ENCODE measurements around the gene CTNNA2. TPM values are rescaled to one million over a fixed set of nuclear protein-coding genes. Genes with fewer than 3 reads are reported as not detected.

The CTNNA2 gene
- total RNA-seq, 4 donors from 2014 or later = 0.88 to 14.9 (median 2.3) TPM; not detected in 1

DNA sequence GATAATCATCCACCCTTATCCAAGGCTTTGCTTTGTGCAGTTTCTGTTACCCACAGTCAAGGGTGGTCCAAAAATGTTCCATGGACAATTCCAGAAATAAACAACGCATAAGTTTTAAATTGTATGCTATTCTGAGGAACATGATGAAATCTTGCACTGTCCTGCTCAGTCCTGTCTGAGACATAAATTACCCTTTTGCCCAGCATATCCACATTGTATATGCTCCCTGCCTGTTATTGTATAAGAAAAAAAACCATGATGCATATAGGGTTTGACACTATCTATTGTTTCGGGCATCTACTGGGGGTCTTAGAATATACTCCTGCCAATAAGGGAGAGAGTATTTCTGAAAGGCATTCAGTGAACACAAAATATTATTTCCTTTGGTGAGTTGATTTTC, 767.7 kb downstream of the CTNNA2 start:
- TF ChIP-seq POLR2A (IDR thresholded peaks at IDR 0.05) (no peak), CTCF (IDR thresholded peaks at IDR 0.05) (no peak)
- Histone ChIP-seq H3K27me3 (no peaks in the 10 kb centered on the region), H3K36me3 (no peaks in the 10 kb centered on the region), H3K27ac (no peak overlapping the region), H3K4me1 (no peaks in the 10 kb centered on the region), H3K4me3 (no peak overlapping the region), H3K9me3 (no peaks in the 10 kb centered on the region)
- intact Hi-C loops (cut with DNase I; ENCODE audit: low total_unique reads) = no loop called here
- no peak for DNase-seq

GRCh38 chr2:80281049-80281448, 768.2 kb downstream of the CTNNA2 start:
- Histone ChIP-seq H3K9me3 (no peaks in the 10 kb centered on the region), H3K36me3 (no peaks in the 10 kb centered on the region), H3K4me1 (no peaks in the 10 kb centered on the region), H3K4me3 (no peak overlapping the region), H3K27me3 (no peaks in the 10 kb centered on the region), H3K27ac (no peak overlapping the region)
- no peak for DNase-seq
- no peak for TF ChIP-seq POLR2A (IDR thresholded peaks at IDR 0.05)
- no peak for TF ChIP-seq CTCF (IDR thresholded peaks at IDR 0.05)
- intact Hi-C loops (cut with DNase I; ENCODE audit: low total_unique reads) = no loop called here

GRCh38 chr2:80288576-80288975, 775.7 kb downstream of the CTNNA2 start:
- intact Hi-C loops (cut with DNase I; ENCODE audit: low total_unique reads) = no loop called here
- no peak overlapping the region for H3K27ac ChIP-seq
- no peak for DNase-seq

DNA sequence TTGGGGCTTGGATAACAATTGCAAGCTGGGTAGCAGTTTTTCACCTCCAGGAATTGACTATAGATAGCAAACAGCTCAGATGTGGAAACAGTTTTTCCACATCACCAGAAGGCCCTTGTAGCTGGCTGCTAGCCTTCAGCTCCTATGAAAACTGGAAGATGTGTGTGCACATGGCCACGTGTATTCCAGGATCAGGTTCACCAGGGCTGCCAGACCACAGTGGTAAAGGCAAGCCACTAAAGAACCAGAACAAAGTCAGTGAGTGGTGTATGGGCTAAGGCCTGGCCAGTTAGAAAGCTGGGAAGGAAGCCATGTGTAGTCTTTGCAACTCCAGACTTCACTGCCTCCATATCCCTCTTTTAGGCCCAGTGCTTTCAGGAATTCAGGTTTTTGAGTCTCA, 778.8 kb downstream of the CTNNA2 start:
- H3K27me3 ChIP-seq = no peaks in the 10 kb centered on the region
- H3K9me3 ChIP-seq = no peaks in the 10 kb centered on the region
- TF ChIP-seq CTCF (IDR thresholded peaks at IDR 0.05) = no peak
- TF ChIP-seq POLR2A (IDR thresholded peaks at IDR 0.05) = no peak
- no peaks in the 10 kb centered on the region for H3K4me1 ChIP-seq
- no peak overlapping the region for H3K27ac ChIP-seq
- H3K36me3 ChIP-seq = no peaks in the 10 kb centered on the region
- no peak overlapping the region for H3K4me3 ChIP-seq
- DNase-seq = no peak
- intact Hi-C loops (cut with DNase I; ENCODE audit: low total_unique reads) = no loop called here

More at GRCh38 chr2:80288576-80288975, 775.7 kb downstream of the CTNNA2 start:
- Histone ChIP-seq H3K9me3 (no peaks in the 10 kb centered on the region), H3K4me3 (no peak overlapping the region), H3K36me3 (no peaks in the 10 kb centered on the region), H3K27me3 (no peaks in the 10 kb centered on the region), H3K4me1 (no peaks in the 10 kb centered on the region)
- TF ChIP-seq POLR2A (IDR thresholded peaks at IDR 0.05) (no peak), CTCF (IDR thresholded peaks at IDR 0.05) (no peak)

- no peak for TF ChIP-seq CTCF (IDR thresholded peaks at IDR 0.05)
- no peak for TF ChIP-seq POLR2A (IDR thresholded peaks at IDR 0.05)
- H3K36me3 ChIP-seq = no peaks in the 10 kb centered on the region
- H3K27ac ChIP-seq = no peak overlapping the region
- DNase-seq = no peak
- H3K27me3 ChIP-seq = no peaks in the 10 kb centered on the region
- no peaks in the 10 kb centered on the region for H3K4me1 ChIP-seq
- intact Hi-C loops (cut with DNase I; ENCODE audit: low total_unique reads) = no loop called here
- no peaks in the 10 kb centered on the region for H3K9me3 ChIP-seq
- H3K4me3 ChIP-seq = no peak overlapping the region
Observed at GRCh38 chr2:80292474-80292873, 779.6 kb downstream of the CTNNA2 start.

Measured in uterus (tissue), 4 donors.